ENCODE data around the gene IGLL1.
"Not testable (repeated sequence)": the region's sequence is repeated elsewhere in the genome, so short reads cannot be mapped to it uniquely, and the experiment has no call there.

Gene IGLL1

GRCh38 chr22:23574371-23574811 lies 5.7 kb downstream of the IGLL1 start:
- Mint-ChIP-seq H3K4me1 (no peaks in the 10 kb centered on the region), H3K27ac (no peak overlapping the region), H3K9me3 (no peaks in the 10 kb centered on the region), H3K36me3 (no peaks in the 10 kb centered on the region), H3K4me3 (no peak overlapping the region)
- DNase-seq (ENCODE audit: low spot score in 2 of 2) (no peak), ATAC-seq (no peak)

DNA sequence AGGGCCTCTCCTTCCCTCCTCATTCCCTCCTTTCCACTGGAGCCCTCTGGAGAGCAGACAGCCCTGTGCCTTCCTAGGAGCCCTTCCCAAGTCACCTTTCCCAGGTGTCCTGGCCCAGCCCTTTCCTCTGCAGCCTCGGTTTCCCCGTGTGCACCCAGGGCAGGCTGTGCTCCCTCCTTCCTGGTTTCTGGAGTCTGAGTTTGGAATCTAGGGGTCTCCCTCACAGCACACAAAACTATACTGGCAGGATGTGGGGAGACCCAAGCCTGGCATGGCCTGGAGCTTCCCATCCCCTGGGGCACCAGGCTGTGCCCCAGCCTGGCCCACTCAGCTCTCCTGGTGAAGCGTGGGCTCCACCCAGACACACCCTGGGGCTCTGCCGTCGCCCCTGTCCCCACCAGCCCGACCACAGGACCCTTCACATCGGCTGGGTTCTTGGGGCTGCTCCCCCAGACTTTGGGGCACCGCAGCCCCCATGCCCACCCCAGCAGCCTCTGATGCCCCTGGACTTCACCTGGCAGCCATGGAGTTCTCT lies 6.3 kb downstream of the IGLL1 start:
- not testable (repeated sequence) for H3K36me3 Mint-ChIP-seq; H3K4me1 Mint-ChIP-seq; H3K27ac Mint-ChIP-seq; ATAC-seq; H3K9me3 Mint-ChIP-seq; DNase-seq (ENCODE audit: low spot score in 2 of 2); H3K4me3 Mint-ChIP-seq

DNA sequence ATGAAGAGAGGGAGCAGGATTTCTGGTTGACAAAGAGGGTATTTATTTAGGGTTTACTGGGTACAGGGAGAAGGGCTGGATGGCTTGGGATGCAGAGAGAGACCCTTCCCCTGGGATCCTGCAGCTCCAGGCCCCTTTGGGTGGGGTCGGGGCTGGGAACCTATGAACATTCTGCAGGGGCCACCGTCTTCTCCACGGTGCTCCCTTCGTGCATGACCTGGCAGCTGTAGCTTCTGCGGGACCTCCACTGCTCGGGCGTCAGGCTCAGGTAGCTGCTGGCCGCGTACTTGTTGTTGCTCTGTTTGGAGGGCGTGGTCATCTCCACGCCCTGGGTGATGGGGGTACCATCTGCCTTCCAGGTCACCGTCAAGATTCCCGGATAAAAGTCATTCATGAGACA lies 7.0 kb downstream of the IGLL1 start:
- not testable (repeated sequence) for DNase-seq (ENCODE audit: low spot score in 2 of 2); H3K36me3 Mint-ChIP-seq; H3K4me3 Mint-ChIP-seq; H3K27ac Mint-ChIP-seq; H3K4me1 Mint-ChIP-seq; H3K9me3 Mint-ChIP-seq; ATAC-seq

GRCh38 chr22:23571486-23571885 lies 8.6 kb downstream of the IGLL1 start:
- no peak overlapping the region for H3K4me3 Mint-ChIP-seq
- peaks cover 6% of the 10 kb centered on the region for H3K4me1 Mint-ChIP-seq
- no peak for DNase-seq (ENCODE audit: low spot score in 2 of 2)
- no peaks in the 10 kb centered on the region for H3K9me3 Mint-ChIP-seq
- H3K36me3 Mint-ChIP-seq = no peaks in the 10 kb centered on the region
- ATAC-seq = no peak
- H3K27ac Mint-ChIP-seq = no peak overlapping the region

DNA sequence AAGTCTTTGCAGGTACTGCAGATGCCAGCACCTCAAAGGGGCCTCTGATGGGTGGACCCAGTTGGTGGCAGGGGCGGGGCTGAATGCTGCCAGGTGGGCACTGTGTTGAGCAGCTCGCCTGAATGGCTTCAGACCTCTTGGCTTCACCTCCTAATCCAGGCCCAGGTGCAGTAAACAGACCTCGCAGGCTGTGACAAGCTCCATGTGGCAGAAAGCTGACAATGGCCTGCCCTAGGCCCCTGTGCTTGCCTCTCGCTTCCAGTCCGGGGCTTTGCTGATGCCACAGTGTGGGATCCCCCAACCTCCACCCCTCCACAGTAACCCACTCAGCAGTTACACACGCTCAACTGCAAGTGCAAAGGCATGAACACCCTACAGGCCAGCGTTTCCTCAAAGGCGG lies 9.4 kb downstream of the IGLL1 start:
- Mint-ChIP-seq H3K4me1 (peaks cover 11% of the 10 kb centered on the region), H3K9me3 (no peaks in the 10 kb centered on the region), H3K36me3 (no peaks in the 10 kb centered on the region), H3K27ac (no peak overlapping the region), H3K4me3 (no peak overlapping the region)
- DNase-seq (ENCODE audit: low spot score in 2 of 2) = no peak
- ATAC-seq = no peak

- Mint-ChIP-seq H3K4me3 (no peak overlapping the region), H3K4me1 (peaks cover 15% of the 10 kb centered on the region), H3K9me3 (no peaks in the 10 kb centered on the region), H3K36me3 (no peaks in the 10 kb centered on the region), H3K27ac (peak overlapping the region; percentile 50)
- ATAC-seq = no peak
- DNase-seq (ENCODE audit: low spot score in 2 of 2) = no peak
Measured at GRCh38 chr22:23569716-23570115, 10.4 kb downstream of the IGLL1 start.

DNA sequence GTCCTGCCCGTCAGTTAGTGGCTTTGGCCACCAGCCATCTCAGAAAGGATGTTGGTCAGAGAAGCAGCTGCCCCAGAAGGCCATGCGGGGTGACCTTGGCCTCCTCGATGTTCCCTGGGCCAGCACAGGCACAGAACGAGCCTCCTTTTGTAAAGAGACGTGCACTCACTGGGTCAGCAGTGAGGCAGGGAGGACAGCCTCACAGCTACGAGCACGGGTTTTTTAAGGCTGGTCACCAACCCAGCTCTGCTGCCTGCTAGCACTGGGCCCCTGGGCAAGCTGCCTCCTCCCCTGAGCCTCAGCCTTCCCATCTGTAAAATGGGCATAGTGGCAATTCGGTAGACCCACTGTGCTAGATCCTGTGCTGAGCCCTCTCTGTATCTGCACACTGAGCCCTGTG lies 10.8 kb downstream of the IGLL1 start:
- ATAC-seq (no peak), DNase-seq (ENCODE audit: low spot score in 2 of 2) (no peak)
- Mint-ChIP-seq H3K27ac (peak overlapping the region; percentile 50), H3K4me1 (peaks cover 15% of the 10 kb centered on the region), H3K4me3 (no peak overlapping the region), H3K36me3 (no peaks in the 10 kb centered on the region), H3K9me3 (no peaks in the 10 kb centered on the region)

GRCh38 chr22:23566705-23567475 lies 13.2 kb downstream of the IGLL1 start:
- DNase-seq (ENCODE audit: low spot score in 2 of 2) = no peak
- Mint-ChIP-seq H3K4me1 (peaks cover 15% of the 10 kb centered on the region), H3K27ac (no peak overlapping the region), H3K36me3 (no peaks in the 10 kb centered on the region), H3K4me3 (peak overlapping the region; percentile 65), H3K9me3 (no peaks in the 10 kb centered on the region)
- no peak for ATAC-seq

DNA sequence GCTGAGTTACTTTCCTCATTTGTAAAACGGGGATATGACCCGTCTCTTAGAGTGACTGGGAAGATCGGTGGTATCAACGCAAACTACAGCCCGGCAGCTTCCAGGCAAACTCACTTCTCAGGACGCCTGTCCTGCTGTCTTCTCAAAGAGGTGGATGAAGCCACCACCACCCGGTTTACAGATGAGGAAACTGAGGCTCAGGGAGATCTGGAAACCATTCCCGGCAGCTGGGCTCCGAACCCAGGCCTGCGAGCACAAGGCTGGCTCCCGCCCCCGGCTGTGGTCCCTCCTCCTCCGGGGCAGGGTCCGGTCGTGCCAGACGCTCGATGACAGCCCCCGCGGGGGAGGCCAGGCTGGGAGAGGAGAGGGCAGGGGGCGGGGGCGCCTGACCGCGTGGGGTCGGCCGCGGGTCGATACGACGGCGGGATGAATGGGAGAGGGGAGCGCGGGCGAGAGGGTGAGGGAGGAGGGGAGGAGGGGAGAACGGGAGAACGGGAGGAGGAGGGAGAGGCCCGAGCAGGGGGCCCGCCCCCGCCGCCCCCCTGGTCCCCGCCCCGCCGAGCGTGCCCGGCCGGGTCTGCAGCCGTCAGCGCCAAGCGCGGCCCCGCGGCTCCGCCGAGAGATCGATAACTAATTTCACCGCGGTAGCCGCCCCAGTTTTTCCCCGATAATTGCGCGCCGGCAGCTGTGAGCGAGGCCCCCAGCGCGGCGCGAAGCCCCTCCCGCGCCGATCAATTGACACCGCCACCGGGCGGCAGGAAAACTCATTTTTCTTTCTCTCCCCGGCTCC lies 14.0 kb downstream of the IGLL1 start:
- peak overlapping the region; percentile 65 for H3K4me3 Mint-ChIP-seq
- no peak for ATAC-seq
- no peaks in the 10 kb centered on the region for H3K9me3 Mint-ChIP-seq
- no peaks in the 10 kb centered on the region for H3K36me3 Mint-ChIP-seq
- peaks cover 15% of the 10 kb centered on the region for H3K4me1 Mint-ChIP-seq
- no peak overlapping the region for H3K27ac Mint-ChIP-seq
- DNase-seq (ENCODE audit: low spot score in 2 of 2) = no peak

- Mint-ChIP-seq H3K4me1 (peaks cover 15% of the 10 kb centered on the region), H3K36me3 (no peaks in the 10 kb centered on the region), H3K27ac (no peak overlapping the region), H3K9me3 (no peaks in the 10 kb centered on the region), H3K4me3 (peak overlapping the region; percentile 65)
- DNase-seq (ENCODE audit: low spot score in 2 of 2) (no peak), ATAC-seq (peak; percentile 39)
Measured at GRCh38 chr22:23565305-23565914, 14.7 kb downstream of the IGLL1 start.

DNA sequence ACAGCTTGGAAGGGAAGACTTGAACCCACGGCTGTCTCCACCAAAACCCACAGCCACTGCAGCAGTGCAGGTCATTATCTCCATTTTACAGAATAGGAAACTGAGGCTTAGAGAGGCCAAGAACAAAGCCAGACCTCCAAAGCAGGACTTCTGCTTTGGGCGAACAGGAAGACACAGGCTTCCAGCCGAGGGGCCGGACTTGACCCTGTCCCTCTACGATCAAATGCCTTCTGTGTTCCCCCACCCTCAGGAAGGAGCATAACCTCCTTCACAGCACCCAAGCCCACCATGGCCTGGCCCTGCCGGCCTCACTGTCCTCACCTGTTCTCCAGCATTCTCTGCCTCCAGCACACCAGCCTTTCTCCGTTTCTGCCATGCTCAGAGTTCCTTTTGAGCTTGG lies 15.8 kb downstream of the IGLL1 start:
- DNase-seq (ENCODE audit: low spot score in 2 of 2) (no peak), ATAC-seq (no peak)
- Mint-ChIP-seq H3K9me3 (no peaks in the 10 kb centered on the region), H3K36me3 (no peaks in the 10 kb centered on the region), H3K4me3 (no peak overlapping the region), H3K27ac (no peak overlapping the region), H3K4me1 (peaks cover 15% of the 10 kb centered on the region)

- Mint-ChIP-seq H3K27ac (no peak overlapping the region), H3K9me3 (no peaks in the 10 kb centered on the region), H3K36me3 (no peaks in the 10 kb centered on the region), H3K4me3 (no peak overlapping the region), H3K4me1 (peaks cover 15% of the 10 kb centered on the region)
- ATAC-seq (no peak), DNase-seq (ENCODE audit: low spot score in 2 of 2) (no peak)
Measured at GRCh38 chr22:23563111-23563510, 17.0 kb downstream of the IGLL1 start.

GRCh38 chr22:23562186-23562585 lies 17.9 kb downstream of the IGLL1 start:
- H3K4me3 Mint-ChIP-seq = no peak overlapping the region
- ATAC-seq = no peak
- H3K36me3 Mint-ChIP-seq = no peaks in the 10 kb centered on the region
- no peaks in the 10 kb centered on the region for H3K9me3 Mint-ChIP-seq
- peaks cover 13% of the 10 kb centered on the region for H3K4me1 Mint-ChIP-seq
- H3K27ac Mint-ChIP-seq = no peak overlapping the region
- no peak for DNase-seq (ENCODE audit: low spot score in 2 of 2)

DNA sequence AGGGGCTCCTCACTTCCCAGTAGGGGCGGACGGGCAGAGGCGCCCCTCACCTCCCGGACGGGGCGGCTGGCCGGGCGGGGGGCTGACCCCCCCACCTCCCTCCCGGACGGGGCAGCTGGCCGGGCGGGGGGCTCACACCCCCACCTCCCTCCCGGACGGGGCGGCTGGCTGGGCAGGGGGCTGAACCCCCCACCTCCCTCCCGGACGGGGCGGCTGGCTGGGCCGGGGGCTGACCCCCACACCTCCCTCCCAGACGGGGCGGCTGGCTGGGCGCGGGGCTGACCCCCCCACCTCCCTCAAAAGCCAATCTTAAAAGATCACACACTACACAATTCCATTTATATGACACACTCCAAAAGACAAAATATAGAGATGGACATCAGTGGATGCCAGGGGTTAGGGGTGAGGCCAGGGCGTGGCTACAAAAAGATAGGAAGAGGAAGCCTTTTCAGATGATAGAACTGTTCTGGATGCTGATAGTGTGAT lies 19.0 kb downstream of the IGLL1 start:
- H3K36me3 Mint-ChIP-seq; H3K27ac Mint-ChIP-seq; DNase-seq (ENCODE audit: low spot score in 2 of 2); H3K4me1 Mint-ChIP-seq; H3K9me3 Mint-ChIP-seq; ATAC-seq; H3K4me3 Mint-ChIP-seq: not testable (repeated sequence)

DNA sequence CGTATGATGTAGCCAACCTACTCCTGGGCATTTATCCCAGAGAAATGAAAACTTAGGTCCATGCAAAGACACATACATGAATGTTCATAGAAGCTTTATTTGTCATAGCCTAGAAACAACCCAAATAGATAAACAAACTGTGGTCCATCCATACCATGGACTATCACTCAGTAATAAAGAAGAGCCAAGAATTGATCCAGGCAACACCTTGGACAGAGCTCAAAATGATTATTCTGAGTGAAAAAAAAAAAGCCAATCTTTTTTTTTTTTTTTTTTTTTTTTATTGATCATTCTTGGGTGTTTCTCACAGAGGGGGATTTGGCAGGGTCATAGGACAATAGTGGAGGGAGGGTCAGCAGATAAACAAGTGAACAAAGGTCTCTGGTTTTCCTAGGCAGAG lies 19.9 kb downstream of the IGLL1 start:
- DNase-seq (ENCODE audit: low spot score in 2 of 2); H3K27ac Mint-ChIP-seq; H3K4me1 Mint-ChIP-seq; ATAC-seq; H3K36me3 Mint-ChIP-seq; H3K4me3 Mint-ChIP-seq; H3K9me3 Mint-ChIP-seq: not testable (repeated sequence)
